Activated CD4-positive, alpha-beta T cell treated with anti-CD3 and anti-CD28 coated beads, Interleukin-10, Interleukin-2, amounts not matched to agents 100 ng/mL and 50 ng/mL, durations not matched to agents 16 hours and 8 hours (primary cell): Measurements from ENCODE around the gene KRT40.

Experiments
- DNase-seq: peaks from one replicate; pipeline ENCODE4 v3.0.0-alpha.2; 2020

The KRT40 gene

DNA sequence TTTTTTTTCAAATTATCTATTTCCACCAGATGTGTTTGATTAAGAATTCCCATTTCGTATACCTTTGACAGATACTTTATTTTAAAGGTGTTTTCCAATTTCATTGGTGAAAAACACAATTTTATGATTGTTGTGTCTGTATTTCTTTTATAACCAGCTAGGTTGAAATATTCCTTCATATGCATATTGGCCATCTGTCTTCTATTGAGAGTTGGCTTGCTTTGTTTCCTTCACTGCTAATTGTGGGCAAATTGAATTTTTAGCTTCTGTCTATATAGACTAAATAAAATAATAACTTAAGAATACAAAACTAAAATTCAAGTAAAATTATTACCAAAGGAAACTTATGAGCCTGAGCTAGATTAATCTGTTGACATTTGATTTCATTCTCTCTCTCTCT, 11.0 kb upstream of the KRT40 start:
- DNase-seq: no peak

DNA sequence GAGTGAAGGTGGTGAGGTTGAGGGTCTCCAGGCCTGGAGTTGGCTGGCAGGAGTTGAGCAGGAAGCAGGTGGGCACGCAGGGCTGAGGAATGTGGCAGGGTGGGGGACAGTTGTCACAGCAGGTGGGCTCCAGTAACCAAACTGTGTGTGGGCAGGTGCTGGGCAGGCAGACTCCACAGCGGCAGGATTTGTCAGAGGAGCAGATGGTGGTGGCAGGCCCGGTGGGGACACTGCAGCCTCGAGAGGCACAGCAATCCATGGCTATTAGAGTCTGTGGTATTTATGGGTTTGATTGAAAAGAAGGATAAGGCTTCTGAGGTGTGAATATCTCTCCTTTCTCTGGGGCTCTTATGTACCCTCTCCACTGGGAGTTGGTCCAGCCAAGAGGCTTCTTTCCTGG, 9.7 kb upstream of the KRT40 start, which contains the start of gene KRTAP3-3:
TSS of gene KRTAP3-3 (minus strand) at position 326 of the 400 bp plus-strand sequence. CDS start at position 259, 67 bp downstream.
- DNase-seq: no peak

DNA sequence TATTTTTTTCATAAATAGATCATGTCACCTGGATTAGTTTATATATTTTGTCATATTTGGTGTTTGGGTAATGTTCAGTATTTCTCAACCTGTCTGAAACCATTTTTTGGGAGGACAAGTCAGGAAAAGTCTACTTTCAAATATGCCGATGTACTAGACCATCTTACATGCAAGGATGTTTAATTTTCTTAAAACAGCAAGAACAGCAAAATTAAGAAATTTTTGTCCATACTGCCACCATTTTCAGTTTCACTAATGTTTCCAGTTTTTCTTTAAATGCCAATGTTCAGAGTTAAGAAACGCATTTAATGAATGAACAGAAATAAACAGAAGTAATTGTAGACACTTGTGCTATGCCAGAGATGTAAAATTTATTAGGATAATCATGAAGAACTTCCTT, 9.0 kb upstream of the KRT40 start:
- DNase-seq: no peak

DNA sequence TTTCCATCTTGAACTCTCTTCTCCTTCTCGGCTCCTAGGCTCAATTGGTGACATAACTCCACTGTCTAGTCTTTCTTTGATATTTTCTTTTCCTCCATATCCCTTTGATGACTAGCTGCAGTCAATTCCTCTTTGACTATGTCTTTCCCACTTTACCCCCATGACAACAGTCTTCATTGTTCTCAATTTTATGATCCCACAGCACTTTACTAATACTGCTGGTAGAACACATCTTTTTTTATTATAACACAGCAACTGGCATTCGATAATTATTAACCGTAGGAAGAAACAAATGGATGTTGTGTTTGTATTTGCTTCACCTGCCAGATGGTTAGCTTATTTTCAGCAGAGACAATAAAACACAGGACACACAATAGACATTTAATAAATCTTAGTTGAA, 8.5 kb upstream of the KRT40 start:
- no peak for DNase-seq

DNA sequence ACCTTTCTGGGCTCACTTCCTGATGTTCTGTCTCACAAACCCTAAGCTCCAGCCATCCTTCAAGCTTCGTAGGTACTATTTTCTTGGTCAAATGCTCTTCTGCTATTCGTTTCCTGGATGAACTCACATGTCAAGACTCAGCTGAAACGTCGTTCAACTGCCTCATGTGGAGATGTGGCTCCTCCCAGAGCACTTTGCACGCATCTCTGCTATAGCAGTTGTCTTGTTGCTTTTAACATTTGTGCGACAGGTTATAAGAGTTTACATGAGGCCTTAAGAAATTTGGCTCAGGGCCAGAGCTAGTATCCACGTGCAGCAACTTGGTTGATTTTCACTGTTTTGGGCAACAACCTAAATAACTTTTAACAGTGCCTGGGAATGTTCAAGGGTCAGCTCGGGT, 2.8 kb upstream of the KRT40 start:
- DNase-seq: no peak

DNA sequence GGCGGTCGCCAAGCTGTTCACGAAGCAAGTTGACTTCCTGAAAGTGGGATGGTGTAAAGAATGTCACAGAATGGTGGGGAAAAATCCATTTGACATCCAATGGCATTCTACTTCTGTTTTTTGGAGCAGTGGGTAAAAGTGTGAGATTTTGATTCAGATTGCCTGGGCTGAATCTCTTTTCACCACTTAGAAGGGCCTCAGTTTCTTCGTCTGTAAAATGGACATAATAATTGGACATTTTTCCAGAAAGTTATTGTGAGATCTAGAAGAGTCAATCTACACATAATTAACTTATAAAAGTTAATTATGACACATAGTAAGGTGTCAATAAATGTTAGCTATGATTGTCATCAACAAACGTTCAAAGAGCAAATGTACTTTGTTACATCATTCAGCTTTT, 3.0 kb downstream of the KRT40 start:
- no peak for DNase-seq

DNA sequence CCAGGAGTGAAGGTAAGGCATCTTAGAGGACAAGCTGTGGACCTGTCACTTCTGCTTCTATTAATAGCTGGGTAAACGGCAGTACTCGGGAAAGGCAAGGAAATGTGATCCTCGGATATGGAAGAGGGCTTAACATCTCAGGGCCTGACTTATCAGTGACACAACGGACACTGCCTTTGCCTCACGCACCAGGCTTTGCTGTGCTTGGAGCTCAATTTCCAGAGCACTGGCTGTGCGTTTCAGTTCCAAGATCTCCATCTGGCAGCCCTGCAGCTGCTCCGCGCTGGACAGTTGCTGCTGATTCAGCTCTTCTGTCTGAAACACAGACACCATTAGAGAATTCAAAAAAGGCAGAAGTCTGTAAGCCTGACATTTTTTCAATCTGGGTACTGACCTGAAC, 3.5 kb downstream of the KRT40 start:
- no peak for DNase-seq

DNA sequence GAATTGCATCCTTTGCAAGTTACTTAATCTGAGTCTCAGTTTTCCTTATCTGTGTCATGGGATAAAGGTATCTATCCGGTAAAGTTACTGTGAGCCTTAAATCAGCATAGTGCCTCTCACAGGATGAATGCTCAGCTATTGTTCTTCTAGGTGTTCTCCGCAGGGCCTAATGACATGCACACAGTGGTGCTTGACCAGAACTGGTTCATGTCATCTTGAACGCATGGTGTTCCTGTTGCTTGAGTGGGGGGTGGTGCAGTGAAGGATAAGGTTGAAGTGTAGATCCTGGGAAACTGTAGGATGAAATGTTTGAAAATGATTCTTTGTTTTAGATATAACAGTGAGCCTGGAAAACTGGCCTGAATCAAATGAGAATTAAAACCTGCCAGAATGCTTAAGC, 4.0 kb downstream of the KRT40 start:
- no peak for DNase-seq

DNA sequence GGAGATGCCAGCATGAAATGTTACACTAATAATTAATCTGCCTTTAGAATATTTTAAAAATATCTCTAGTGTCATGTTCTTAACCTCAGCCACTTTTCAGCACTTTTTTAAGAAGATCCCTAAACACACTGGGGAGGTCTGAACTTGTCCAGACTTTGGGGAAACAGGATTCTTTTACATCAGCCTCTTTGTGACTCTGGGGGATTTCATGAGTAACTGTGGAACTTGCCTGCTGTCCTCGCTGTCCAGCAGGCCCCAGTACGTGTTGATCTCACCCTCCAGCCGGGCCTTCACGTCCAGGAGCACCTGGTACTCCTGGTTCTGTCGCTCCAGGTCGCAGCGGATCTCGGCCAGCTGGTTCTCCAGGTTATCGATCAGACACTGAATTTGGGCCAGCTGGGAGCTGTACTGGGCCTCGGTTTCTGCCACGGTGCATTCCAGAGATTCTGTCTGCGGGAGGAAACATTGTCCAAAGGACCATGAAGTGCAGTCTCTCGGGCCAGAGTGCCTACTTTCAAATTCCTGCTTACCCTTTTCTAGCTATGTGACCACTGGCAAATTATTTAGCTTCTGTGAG, 5.5 kb downstream of the KRT40 start:
- DNase-seq: no peak

DNA sequence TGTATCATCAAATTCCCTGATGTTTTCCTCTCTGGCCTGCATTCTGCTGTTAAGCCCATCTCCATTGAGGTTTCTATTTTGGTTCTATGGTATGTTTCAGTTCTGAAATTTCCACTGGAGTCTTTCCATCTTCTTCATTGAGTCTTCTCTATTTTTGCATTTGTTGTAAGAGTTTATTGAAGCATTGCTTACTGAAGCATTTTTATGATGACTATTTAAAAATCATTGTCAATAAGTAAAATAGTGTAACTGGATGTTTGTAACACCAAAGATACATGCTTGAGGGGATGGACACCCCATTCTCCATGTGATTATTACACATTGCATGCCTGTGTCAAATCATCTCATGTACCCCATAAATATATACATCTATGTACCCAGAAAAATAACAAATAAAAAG, 8.6 kb downstream of the KRT40 start:
- no peak for DNase-seq

DNA sequence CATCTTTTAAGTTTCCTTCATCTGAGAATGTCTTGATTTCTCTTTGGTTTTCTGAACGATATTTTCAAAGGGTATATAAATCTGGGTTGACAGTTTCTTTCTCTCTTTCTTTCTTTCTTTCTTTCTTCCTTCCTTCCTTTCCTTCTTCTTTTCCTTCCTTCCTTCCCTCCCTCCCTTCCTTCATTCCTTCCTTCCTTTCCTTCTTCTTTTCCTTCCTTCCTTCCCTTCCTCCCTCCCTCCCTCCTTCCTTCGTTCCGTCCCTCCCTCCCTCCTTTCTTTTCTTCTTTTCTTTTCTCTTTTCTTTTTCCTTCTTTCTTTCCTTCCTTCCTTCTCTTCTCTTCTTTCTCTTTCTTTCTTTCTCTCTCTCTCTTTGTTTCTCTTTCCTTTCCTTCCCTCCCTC, 9.8 kb downstream of the KRT40 start:
- DNase-seq: no peak

DNA sequence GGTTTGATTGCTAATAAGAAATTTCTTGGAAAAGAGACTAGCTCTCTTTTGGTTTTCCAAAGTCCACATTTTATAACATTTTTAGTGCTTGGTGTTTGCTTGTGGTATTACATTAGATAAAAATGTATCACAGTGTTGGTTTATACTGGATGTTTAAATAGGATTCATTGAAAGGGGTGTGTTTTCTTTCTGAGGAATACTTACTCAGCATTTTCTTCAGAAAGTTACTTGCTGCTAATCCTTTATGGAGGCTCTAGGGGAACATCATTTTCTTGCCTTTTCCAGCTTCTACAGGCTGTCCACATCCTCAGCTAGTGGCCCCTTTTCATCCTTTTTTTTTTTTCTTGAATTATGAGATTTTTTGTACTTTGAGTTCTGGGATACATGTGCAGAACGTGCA, 16.5 kb downstream of the KRT40 start:
- no peak for DNase-seq

DNA sequence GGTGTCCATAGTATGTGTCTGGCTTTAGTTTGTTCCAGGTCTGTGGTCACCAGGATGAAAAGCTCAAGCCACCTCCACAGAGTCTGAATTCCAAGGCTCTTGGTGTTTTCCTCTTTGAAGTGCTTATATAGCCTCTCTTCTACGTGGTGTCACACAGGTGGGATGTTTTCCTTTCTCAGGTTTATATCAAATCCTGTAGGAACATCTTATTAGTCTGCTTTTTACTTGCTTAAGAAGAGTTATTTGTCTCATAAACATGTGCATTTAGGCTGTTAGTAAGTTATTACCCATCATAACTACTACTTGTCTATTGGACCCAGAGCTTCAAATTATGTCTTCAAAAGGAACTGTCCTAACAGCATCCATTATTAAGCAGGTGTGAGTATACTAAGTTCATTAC, 17.3 kb downstream of the KRT40 start, which contains the start of gene KRT39:
TSS of gene KRT39 (minus strand) at position 101 of the 400 bp plus-strand sequence. CDS start at position 9, 92 bp downstream.
- DNase-seq: no peak

DNA sequence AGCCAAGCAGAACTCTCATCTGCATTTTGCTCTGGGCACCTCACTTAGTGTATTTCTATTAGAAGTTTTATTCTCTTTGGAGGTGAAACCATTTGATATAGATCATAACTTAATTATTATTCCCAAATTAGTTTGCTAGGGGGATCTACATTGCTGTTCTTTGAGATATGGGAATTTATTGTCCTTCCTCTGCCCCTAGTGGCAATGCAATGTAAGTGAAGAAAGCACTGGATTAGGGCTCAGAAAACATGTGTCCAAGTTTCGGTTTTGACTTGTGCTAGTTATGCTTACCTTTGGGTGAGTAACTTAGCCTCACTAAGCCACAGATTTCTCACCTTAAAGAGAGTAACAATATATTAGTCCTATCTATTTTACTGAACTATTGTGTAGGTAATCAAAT, 20.3 kb downstream of the KRT40 start:
- DNase-seq: peak; percentile 20

DNA sequence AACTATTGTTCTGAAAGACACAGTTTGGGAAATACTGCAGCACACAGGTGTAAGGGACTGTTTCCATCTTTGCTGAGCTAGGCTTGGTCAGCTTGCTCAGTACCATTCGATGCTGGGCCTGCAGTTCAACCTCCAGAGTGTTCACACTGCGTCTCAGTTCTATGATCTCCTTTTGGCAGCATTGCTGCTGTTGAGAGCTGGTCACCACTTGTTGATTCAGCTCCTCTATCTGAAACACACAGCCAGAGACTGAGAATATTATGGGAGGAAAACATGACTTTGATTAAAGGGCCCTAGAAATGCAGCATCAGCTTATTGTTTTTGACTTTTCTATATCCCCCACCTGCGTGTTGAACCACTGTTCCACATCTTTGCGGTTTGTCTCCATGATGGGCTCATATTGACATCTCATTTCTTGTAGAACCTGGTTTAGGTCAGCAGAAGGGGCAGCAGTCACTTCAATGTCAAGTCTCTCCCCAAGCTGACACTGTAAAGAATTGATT, 22.0 kb downstream of the KRT40 start:
- no peak for DNase-seq

DNA sequence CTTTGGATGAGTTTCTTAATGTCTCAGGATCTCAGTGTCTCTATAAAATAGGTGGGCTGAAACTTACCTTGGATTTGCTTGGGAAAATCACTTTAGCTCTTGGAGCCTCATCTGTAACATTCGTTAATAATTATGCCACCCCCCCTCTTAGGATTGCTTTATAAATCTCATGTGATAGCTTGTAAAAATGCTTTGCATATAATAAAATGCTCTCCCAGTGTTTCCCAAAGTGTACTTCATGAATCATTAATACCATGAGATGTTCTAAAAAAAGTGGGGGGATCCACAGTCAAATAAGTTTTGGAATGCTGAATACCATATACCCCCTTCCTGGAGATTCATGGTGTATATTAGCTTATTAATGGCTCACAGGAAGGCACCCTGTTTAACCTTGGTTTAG, 22.5 kb downstream of the KRT40 start:
- DNase-seq: no peak

DNA sequence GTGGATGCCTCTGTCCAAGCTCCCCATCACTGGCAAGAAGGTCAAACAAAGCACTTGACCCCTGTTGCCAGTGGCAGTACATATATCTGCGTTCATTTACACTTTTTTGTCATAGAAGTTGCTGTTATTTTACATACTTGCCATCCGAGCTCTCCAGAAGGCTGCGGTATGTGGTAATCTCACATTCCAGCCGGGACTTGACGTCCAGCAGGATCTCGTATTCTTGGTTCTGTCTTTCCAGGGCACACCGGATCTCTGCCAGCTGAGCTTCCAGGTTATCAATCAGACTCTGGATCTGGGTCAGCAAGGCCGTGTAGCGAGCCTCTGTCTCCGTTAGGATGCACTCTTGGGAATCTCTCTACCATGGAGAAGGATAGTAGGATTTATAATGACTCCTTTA, 24.0 kb downstream of the KRT40 start:
- no peak for DNase-seq

DNA sequence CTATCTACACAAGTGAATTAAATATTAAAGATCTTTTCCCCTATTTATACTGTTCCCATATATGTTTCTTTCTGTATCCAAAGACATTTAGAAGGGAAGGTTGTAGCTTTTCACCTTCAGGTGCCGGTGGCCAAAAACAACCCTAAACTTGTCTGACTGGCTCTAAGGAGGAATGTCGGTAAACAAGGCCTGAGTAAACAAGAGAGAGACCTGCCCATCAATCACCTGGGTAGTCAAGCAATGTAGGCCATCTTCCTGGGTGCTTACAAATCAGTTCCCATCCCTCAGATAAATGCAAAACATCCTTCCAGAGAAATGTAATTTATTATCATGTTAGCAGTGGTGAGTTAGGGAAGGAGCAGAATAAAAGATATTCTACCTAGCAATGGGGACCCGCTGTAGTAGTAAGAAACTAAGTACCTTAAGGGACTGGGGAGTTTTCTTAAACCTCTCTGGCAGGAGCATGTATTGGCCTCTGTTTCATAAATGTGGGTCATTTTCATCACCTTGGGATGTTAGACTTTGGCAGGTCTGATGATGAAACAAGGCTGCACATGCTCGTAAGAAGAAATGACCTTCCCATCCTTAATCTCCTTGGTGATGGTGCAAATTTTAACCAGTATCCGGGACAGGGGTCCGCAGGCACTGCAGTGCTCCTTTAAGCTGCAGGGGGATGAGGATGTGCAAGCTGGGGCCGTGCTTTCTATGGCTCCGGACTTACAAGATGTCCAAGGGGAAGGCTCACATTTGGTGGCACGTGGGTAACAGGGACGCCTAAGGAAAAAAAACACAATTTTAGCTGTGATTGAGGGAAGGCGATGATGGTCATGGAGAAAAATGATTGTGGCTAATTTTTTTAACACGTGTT, 25.8 kb downstream of the KRT40 start:
- DNase-seq: no peak

DNA sequence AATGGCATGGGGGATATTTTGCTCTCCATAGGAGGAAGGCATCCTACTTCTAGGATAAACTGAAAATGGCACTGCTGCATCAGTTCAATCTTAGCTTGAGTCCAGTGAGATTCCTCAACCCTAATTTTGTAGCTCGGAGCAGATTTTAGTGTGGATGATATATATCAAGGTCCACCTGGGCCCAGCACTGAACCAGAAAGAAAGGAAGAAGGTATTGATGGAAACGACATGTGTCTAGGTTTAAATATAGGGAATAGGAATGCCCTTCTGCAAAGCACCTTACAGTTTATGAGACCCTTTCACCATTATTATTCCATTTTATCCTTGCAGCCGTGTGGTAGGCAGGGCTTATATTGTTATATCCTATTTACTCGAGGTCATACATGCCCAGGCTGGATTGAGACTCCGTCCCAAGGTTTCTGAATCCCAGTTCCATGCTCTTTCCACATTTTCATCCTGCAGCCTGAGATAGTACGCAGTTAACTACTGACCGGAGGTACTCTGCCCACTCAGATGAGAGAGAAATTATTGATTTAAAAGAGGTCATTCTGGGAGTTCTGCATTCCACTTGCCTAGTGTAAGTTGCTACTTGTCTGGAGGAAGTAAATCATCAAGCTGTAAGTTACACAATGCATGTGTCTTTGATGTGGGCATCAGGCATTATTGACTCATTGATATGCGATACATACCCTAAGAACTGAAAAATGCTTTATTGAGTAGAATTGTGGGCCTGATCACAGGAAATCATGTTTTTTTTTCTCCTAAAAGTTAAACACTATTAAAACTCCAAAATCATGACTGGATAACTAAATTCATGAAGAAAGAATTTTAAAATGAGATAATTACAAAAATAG, 27.5 kb downstream of the KRT40 start:
- DNase-seq: no peak

DNA sequence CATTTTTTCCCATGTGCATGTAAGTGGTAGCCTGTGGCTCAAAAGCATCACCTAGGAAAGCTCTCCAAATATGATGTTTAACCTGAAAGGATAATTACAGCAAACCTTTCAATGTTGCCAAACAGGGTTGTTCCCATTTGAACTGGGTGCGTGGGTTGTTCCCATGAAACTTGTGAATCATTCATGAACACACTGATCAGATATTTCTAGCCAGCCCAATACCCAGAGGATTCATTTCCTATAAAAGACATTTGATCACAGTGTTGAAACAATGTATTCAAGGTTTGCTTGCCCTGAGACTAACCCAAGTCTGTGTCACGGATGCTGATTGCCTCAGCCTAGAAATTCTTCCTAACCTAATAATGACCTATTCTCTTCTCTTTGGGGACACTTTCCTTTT, 30.2 kb downstream of the KRT40 start:
- DNase-seq: no peak

DNA sequence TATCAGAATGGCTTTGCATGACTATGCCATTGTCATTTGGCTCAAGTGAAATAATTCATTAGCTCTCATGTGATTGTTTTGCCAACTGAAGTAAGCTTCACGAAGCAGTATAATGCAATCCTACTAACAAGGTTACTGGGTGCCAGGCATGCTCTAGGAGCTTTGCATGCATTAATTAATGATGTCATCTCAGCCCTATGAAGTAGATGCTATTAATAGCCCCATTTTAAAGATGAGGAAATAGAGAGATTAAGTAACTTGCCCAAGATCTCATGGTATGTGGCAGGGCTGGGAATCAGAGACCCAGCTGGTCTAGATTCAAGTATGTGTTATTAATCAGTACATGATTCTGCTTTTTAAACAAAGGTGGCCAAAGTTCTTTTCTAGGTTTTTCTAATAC, 31.5 kb downstream of the KRT40 start:
- DNase-seq: no peak

DNA sequence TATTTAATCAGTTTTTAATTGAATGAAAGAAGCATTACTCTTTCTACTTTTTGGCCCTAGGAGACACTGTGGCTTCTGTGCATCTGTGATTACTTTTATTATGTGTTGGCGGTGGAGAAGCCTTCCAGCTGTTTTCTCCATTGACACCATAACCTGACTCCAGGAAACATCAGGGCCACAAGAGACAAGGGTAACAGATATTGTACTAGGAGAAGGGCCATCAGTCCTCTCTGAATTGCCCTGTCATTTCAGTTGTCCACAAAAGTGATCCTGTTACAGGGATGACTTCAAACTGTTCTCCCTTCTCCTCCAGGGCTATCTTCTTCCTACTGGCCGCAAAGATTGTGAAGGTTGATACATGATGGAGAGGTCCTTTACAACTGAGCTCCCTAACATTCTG, 32.0 kb downstream of the KRT40 start:
- no peak for DNase-seq

DNA sequence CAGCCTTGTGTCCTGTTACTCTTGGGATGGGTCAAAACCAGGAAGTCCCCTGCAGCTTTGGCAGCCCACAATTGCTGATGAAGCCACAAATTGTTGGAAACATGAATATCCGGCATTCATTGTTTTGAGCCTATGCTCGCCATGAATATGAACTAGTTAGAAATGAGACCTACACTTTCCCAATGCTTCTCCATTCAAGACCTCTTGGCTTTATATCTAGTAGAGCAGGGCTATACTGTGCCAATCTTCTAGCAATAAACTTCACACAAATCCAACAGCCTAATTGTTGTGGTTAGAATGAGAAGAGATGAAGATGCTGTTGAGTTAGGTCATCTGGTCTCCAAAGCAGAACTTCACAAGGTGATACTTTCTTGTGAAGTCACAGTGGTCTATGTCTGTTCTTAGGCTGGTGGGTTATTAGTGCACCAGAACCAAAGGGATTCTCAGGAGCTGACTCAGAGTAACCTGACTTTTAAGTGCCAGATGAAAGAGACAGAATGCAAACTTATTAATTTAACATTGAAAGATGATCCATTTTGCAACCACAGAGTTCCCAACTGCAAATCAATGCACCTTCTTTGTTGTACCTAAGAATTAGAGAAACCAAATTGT, 33.0 kb downstream of the KRT40 start:
- DNase-seq: no peak
